GM18507 (cell line): ENCODE results near the gene SMIM29.
A peak's percentile ranks its signal among the peaks of the same experiment; 100 is the strongest.

ENCODE experiments used
- DNase-seq: peaks from one replicate; pipeline ENCODE4 v3.0.0; 2011; ENCODE audit warnings: low read depth; ENCODE audit not compliant: insufficient read length; ENCODE audit errors: extremely low spot score
- FAIRE-seq: peaks from 2 replicates; lab custom pipeline; 2011; peaks lifted over from hg19 to GRCh38; lab: Jason Lieb, UNC

The SMIM29 gene

DNA sequence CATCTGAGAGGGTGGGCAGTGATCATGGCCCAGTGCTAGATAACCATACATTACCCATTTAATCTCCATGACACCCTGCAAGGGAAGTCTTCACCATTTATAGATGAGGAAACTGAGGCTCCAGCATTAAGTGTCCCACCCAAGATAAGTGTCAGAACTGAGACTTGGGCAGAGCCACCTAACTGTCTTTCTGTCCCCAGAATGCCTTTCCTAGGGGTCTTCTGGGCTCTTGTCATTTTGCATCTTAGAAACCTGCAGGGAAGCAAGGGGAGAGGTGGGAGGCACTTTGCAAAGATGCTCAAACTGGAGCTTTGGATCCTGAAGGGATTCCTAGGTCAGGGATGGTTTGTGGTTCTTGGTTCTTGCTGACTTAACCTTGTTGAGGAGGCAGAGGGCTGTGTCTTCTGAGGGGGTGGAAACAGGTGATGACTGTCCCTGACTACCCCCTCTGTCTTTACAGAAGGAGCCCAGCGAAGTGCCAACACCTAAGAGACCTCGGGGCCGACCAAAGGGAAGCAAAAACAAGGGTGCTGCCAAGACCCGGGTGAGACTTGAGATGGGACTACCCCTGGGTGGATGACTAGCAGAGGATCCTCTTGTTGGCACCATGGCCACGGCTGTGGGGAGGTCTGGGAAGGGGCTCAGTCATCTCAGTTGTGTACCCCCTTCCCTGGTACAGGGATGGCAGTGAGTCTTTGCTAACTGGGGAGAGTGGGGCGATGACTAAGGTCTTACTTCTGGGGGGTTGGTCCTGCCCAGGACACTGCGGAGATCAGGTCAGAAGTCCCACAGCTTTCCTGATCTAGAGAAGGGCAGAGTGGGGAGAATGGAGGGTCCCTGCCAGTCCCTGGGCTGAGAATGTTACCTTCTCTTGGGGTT, 6.3 kb downstream of the SMIM29 start:
- no peak for DNase-seq
- FAIRE-seq, result no peak

DNA sequence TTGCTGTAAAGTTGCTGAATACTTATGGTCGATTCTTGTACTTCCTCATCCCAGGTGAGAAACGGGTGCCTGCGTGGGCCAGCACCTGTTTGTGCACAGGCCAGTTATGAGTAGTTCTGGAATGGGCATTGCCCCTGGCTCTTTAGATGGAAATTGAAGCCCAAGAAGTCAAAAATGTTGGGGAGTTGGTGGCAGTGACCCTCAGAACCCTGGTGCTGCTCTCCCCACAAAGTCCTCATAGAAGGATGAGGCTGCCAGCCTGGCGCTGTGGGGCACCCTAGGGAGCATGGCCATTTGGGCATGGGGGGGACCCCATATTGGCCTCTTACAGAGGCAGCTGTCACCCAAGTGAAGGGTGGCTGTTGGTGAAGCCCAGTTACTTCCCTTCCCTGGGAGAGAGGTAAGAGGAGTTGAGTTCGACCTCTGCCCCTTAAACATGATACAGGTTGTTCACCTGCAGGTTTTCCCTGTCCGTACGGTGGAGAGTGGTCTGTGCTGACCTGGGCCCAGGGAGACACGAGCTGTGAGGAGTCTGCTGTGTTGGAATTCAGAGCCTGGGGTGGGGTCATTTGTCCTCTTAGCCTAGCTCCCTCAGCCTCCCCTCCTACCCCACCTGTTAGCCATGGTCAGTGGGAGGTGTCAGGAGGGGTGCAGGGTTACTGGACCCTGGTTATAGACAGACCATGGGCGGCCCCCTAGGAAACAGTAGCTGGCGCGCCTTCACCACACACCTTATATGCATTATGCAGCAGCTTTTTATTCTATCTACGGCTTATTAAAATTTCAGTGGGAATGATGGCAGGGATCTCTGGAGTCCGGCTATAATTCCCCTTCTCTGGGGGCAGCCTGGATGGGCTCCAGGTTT, 7.2 kb downstream of the SMIM29 start:
- DNase-seq (no peak), FAIRE-seq (no peak)

DNA sequence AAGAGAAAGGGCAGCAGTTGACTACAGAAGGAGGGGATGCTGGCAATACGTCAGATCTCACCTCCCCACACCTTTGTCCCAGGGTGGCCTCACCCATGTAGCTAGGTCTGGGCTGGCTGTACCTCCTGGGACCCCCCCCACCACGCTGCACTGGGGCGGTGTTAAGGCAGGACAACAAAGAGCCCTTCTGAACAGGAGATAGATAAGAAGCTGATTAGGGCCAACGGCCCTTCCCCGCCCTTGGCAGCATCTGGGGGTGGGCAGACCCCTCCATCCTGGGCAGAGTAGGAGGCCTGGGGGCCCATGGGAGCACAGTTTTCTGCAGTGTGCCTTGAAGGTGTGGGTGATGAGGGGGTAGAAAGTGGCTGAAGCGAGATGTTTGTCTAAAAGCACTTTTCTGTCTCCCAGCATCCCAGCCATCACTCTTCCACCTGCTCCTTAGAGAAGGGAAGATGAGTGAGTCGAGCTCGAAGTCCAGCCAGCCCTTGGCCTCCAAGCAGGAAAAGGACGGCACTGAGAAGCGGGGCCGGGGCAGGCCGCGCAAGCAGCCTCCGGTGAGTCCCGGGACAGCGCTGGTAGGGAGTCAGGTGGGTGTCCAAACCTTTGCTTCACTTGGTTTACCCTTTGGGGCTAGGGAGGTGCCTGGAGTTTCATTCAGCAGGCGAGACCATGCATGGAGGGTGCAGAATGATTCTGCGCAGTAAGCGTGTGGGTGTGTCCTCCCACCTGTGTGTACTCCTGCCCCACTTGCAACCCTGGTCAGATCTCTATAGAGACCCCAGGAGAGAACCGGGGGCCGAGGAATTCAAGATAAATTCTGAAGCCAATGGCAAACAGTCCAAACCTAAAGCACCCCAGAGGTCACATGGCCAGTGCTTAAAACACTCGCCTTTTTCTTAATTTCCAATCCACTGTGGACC, 8.2 kb downstream of the SMIM29 start:
- DNase-seq, result no peak
- FAIRE-seq, result no peak

DNA sequence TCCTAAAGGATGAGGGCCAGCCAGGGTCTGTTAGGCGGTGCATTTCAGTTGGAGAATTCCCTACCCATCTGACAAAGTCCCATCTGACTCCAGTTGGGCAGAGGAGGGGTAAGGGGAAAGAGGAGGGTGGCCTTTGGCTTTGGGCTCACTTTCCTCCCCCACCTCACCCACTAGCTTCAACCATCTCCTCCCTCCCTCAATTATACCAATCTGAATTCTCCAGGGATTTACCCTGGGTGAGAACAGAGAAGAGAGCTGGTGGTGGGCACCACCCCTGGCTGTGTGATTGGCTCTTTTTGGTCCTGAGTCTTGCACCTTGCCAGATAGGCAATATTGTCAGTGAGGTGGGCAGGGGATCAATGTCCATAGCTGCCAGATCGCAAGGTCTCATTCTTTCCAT, 8.9 kb downstream of the SMIM29 start:
- no peak for DNase-seq
- FAIRE-seq, result no peak

DNA sequence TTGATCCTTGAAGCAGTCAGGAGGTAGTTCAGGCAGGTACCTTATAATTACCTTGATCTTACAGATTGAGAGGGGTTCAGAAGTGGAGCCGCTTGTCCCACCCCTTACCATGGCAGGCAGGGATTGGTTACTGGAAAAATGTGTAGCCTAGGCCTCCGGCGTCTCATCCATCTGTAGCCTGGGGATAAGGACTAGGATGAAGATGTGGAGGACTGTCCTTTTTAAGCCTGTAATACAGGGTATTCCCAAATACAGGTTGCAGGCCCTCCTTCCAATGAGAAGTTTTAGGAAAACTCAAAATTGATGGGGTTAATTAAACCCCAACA, 9.3 kb downstream of the SMIM29 start:
- FAIRE-seq (no peak), DNase-seq (no peak)

DNA sequence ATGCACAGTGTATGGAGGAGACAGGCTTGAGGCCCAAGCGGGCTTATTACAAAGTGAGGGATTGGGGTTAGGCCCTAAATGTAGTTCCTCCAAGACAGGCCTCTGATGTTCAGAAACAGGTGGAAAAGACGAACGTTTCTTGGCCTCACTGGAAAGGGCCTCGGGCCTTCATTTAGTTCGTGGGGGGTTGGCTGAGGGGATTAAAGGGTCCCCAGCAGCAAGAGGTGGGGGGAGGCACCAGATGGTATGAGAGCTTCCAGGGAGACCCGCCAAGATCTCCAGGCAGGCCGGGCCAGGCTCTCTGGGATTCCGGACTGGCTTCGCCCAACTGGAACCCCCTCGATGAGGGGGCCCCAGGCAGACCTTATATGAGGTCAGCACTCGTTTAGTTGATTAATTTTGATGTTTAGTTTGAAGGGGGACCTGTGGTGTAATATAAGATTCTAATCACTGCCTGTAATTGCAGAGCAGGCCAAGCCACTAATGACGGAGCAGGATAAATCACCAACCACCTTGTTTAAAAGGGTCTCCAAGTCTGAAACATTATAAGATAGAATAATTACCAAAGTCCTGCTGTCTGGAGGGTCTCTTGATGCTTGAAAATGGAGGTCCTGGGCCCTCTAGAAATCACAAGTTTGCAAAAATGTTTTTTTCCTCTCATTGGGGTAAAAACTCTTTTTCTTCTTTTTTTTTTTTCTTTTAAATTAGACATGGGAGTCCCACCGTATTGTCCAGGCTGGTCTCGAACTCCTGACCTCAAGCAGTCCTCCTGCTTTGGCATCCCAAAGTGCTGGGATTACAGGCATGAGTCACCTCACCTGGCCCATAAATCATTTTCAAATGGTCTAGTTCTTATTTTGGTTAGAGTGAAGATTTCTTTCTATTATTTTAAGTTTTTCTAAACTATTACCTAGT, 10.0 kb downstream of the SMIM29 start:
- FAIRE-seq, result peak; percentile 15
- no peak for DNase-seq

DNA sequence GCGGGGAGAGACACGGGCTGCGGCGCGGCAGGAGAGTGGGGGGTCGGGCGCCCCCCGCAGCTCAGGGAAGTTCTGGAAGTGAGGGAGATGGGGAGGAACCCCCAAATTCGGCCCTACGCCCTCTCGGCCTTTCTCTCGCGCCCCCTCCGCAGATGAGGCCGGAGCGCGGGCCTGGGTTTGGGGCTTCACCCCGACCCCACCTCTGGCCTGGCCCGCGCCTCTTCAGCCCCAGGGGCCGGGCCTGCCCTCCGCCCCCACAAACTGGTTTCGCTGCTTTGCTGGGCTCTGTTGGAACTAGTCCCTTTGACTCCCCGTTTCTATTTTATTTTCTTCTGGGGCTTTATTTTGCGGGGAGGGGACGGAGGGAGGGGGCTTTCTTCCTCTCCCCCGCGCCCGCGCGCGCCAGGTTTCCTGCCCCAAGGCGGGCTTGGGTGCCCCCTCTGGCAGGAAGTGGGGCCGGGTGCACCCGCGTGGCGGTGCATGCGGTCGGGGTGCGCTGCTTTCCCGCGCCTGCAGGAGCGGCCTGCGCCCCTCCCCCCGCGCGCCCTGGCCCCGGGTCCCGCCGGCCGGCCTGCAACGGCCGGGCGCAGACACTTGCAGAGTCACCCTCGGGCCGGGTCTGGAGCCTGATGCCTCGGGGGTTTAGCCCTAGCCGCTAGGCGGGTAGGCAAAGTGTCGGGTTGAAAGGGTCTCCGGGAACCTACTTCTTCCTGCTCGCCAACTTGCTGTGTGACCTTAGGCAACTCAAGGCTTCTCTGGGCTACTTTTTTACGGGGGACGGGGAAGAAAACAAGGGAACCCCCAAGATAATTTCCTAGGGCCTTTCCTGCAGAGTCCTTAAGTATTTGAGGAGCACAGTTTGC, 10.9 kb downstream of the SMIM29 start:
- FAIRE-seq, result no peak
- no peak for DNase-seq

DNA sequence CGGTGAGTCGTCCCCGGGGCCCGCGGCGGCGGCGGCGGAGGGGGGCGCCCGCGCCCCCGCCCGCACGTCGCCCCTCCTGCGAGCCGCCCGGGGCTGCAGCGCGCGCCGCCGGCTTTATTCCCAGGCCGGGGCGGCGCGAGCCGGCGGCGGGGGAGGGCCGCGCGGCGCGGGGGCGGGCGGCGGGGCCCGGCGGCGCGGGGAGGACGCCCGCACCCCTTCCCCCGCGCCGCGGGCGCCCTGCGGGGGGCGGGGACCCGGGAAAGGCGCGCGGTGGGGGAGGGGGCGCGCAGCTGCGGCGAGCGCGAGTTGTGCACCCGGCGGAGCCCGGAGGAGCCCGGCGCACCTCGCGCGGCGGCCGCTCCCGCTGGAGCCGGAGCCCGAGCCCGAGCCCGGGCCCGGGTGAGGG, 11.5 kb downstream of the SMIM29 start:
- FAIRE-seq, result no peak
- DNase-seq, result no peak

DNA sequence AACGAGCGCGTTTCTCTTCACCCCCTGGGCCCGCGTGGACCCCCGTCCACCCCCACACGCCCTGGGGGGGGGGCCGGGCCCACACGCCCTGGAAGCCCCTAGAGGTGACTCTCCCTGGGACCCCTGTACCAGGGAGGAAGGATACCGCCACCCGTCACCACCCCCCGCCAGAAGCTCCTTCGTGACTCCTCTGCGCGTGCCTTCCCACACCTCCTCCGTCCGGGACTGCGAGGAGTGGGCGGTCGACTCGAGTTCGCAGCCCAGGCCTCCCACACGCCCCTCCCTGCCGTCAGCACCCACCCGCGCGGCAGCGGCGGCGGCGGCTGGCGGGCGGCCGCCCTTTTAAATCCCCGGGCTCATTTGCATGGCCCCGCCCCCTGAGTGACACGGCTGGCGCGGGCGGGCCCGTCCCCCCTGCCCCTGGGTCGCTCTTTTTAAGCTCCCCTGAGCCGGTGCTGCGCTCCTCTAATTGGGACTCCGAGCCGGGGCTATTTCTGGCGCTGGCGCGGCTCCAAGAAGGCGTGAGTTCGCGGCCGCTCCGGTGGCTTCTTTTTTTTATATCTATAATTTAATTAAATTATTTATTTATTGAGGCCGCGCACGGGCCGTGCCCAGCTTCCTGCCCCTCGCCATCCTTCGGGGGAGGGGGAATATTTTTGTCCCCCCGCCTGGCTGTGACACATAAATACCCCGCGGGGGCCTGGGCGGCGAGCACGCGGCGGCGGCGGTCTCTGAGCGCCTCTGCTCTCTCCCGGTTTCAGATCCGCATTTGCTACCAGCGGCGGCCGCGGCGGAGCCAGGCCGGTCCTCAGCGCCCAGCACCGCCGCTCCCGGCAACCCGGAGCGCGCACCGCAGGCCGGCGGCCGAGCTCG, 12.1 kb downstream of the SMIM29 start, which contains the start of gene HMGA1:
Gene HMGA1 (plus strand): TSS at position 431 of the 873 bp plus-strand sequence. CDS start 3,908 bp downstream, outside the sequence.
- peak; percentile 93 for DNase-seq
- FAIRE-seq, result peak; percentile 74

DNA sequence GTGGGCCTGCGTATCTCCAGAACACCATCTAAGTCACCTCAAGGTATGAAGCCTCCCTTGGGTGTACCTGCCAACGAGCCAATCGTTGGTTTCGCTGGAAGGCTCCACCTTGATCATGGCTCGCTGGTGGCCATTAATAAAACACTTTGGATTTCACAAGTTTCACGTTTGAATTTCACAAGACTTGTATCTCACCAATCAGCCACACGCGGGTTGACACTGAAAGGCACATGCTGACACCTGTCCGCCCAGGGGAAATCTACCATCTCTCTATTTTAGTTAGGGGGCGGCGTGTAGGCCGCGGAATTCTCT, 12.7 kb downstream of the SMIM29 start:
- peak; percentile 78 for FAIRE-seq
- DNase-seq, result no peak

DNA sequence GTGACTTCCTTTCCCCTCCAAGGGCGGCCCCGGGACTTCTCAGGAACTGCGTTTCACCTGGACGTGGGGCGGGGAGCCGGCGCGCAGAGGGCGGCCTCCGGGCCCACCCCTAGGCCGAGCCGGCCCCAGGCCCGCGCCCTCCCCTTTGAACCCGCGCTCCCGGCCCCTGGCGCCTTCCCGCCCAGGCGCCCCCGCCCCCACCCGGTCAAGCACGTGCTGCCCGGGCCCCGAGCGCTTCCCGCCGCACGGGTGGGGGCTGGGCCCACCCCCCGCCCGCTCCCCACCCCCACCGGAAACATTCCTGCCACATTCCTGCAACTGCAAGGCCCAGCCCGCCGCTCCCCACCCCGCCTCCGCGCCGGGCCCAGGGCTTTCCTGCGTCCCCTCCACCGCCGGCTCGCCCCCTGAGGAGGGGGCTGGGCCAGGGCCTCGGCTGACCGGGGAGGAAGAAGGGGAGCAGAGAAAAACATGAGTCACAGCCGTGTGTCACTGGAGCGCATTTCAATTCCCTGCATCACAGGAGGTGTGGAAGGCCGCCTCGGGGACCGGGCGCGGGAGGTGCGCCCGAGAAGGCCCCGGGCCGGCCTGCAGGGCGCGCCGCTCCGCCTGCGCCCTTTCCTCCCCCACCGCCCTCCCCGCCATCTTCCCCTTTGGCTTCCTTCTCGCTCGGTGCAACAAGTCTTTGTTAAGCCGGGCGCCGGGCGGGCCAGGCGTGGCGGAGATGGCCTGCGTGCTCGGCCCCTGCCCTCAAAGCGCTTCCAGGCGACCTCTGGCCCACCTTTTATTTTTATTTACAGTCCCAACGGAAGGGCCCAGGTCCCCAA, 13.3 kb downstream of the SMIM29 start:
- FAIRE-seq, result no peak
- DNase-seq, result no peak

DNA sequence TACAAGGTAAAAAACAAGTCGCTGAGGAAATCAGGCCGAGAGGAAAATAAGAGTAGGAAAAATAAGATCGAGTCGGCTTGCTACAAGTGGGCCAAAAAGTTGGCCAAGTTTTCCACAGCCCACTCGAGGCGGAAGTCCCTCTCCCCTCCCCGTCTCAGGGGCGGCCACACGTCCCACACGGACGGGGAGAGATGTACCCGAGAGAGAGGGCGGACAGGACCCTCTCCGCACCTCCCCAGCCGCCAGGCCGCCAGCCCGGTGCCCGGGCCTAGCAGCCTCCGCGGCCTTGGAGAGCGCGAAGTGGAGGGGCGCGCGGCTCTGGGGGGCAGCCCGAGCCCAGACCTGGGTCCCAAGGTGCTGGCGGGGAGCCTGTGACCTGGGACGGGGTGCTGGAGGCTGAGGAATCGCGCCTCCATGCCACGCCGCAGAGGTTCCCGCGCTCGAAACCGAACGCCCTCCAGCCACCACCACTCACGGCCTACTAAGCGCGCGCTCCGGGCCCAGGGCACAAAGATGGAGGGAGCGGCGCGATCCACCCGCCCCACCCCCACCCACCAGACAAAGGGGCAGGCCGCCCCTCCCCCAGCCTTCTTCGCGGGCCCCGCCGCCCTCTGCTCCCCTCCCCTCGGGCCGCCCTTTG, 14.0 kb downstream of the SMIM29 start:
- FAIRE-seq, result no peak
- no peak for DNase-seq

DNA sequence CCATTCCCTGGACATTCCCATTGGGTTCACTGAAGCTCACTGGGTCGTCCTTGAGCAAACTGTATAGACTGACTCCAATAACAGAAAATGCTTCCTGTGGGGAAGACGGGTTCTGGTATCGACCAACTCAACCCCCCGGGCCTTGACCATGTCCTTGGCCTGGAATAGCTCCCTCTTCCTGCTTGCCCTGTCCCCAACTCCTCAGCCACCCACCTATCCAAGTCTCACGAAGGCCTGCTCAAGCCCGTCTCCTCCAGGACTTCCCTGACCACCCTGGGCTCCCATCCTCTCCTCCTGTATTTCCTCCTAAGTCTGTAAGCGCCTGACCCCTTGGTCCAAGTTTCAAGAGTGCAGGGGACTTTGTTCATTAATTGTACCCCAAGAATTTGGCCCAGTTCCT, 14.9 kb downstream of the SMIM29 start:
- DNase-seq (no peak), FAIRE-seq (no peak)

DNA sequence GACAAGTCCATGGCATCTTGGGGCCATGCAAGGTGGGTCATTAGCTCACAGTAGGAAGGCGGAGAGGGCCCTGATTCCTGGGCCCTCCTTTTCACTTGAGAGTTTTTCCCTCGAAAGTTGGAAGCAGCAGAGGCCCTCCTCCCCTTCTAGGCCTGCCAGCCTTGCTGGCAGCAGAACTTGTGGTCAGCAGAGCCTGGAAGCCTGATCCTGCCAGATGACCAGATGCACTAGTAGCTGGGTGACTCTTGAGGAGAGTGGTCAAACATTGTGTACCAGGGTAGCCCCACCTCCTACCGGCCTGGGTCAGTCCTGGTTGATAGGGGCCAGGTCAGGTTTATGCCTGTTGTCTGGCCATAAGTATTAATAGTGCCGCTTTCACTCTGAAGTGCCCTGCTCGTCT, 15.9 kb downstream of the SMIM29 start:
- DNase-seq (no peak), FAIRE-seq (no peak)

DNA sequence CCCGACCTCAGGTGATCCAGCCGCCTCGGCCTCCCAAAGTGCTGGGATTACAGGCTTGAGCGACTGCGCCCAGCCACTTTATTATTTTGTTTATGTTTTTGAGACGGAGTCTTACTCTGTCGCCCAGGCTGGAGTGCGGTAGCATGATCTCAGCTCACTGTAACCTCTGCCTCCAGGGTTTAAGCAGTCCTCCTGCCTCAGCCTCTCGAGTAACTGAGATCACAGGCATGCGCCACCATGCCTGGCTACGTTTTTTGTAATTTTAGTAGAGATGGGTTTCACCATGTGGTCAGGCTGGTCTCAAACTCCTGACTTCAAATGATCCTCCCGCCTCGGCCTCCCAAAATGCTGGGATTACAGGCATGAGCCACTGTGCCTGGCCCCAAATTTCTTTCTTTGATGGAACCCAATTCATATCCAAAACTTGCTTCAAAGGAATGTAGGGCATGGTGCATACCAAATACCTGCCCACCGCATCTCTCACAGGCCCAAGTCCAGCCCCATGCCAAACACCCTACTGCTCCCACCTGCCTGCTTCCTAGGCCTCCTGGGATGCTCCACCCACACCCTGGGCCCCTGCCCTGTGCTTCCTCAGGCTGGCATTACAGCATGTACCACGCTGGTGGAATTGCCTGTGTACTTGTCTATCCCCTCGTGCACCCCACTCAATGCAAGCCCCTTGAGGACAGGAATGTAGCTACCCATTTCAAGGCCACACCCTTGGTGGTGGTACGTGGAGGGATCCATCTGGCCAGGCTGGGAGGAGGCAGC, 17.1 kb downstream of the SMIM29 start:
- no peak for FAIRE-seq
- no peak for DNase-seq
